ENCODE measurements around the gene ATOSB. TPM values are rescaled to one million over a fixed set of nuclear protein-coding genes. Genes with fewer than 3 reads are reported as not detected.

Gene ATOSB
- total and polyA plus RNA-seq, 2 of the 8 experiments (the other 6 are each of a cell fraction or from before 2014, with no cell fraction given) = 6.9 to 10.4 TPM

DNA sequence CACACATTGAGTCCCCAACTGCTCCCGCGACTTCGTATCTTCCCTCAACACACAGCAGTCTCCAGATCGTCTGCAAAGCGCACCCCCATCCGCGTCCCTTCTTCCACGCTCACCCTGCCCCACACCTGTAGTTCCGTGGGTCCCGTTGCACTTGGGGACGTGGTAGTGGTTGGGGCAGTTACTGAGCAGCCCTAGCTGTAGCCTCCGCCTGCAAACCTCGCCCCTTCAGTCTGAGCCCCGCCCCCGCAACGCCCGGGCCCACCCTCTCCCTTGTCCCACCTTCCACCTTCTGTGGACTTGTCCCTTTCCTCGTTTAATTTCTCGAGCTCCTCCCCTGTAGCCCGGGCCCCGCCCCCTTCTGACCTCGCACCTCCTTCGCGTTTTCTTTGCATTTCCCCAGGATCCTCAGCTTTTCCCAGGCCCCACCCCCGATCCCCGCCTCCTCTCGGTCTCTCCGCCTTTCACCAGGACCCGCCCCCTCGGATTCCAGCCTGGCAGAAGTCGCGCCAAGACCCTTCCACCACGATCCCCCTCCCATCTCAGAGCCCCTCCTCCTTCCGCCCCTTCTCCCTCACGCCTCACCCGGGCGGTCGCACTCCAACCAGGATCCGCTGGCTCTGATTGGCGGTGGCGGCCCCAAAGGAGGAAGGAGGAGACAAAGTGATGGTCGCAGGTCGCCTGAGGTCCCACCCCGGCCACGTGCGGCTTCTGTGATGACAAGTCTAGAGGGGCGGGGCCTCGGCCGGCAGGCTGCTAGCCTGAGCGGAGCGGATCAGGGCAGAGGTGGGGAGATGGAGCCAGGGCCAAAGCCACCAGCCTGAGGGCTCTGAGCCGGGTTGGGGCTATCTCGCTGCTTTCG is at the start of gene ATOSB (continued):
- TF ChIP-seq CHD7 (IDR thresholded peaks at IDR 0.05; ENCODE audit: insufficient replicate concordance, low read length) (no peak), POLR2A (IDR thresholded peaks at IDR 0.05; ENCODE audit: control extremely low read depth in 1 of 2, low read depth in 2 of 2, low read length in 2 of 2) (no peak), ASH2L (IDR thresholded peaks at IDR 0.05; ENCODE audit: low read length) (no peak), GTF2F1 (IDR thresholded peaks at IDR 0.05; ENCODE audit: borderline replicate concordance, low read depth, low read length) (no peak), ATF3 (IDR thresholded peaks at IDR 0.05; ENCODE audit: insufficient read depth, low read depth, low read length) (no peak), HDAC6 (IDR thresholded peaks at IDR 0.05; ENCODE audit: low read depth, low read length) (no peak), SUZ12 (IDR thresholded peaks at IDR 0.05; ENCODE audit: low read length) (no peak), SIX5 (IDR thresholded peaks at IDR 0.05; ENCODE audit: low read depth, low read length) (no peak), HDAC2 (IDR thresholded peaks at IDR 0.05; ENCODE audit: borderline replicate concordance in 1 of 2, low read depth in 2 of 2, low read length in 2 of 2) (no peak; a peak in 1 of 4 replicates)

All from H1 (cell line).